ENCODE measurements around the gene PCTP.

The PCTP gene

GRCh38 chr17:55748841-55749240 lies 2.0 kb upstream of the PCTP start:
- Histone ChIP-seq H4K20me1 (ENCODE audit: insufficient read depth, low read length) (no peaks in the 10 kb centered on the region), H3K79me2 (ENCODE audit: low read length) (no peaks in the 10 kb centered on the region), H3K9ac (ENCODE audit: low read length) (no peak overlapping the region), H3K4me3 (ENCODE audit: low read length) (no peak overlapping the region), H3K36me3 (replicated peaks; ENCODE audit: low read depth, low read length) (no peaks in the 10 kb centered on the region), H3K9me3 (ENCODE audit: insufficient read depth, low read length) (no peaks in the 10 kb centered on the region), H3K4me1 (ENCODE audit: low read length) (peaks cover 4% of the 10 kb centered on the region; the same call in 1 of the 2 replicates), H3K27me3 (ENCODE audit: low read depth, low read length) (peaks cover 38% of the 10 kb centered on the region), H3K4me2 (ENCODE audit: low read length) (no peak overlapping the region), H2AFZ (ENCODE audit: low read depth, low read length) (no peak overlapping the region), H3K27ac (ENCODE audit: low read length) (no peak overlapping the region)
- TF ChIP-seq CTCF (IDR thresholded peaks at IDR 0.05; ENCODE audit: low read depth, low read length) (no peak), EZH2phosphoT487 (IDR thresholded peaks at IDR 0.05; ENCODE audit: low read depth) (no peak)

- H3K4me2 ChIP-seq (ENCODE audit: low read length) = no peak overlapping the region
- H3K4me1 ChIP-seq (ENCODE audit: low read length) = no peaks in the 10 kb centered on the region
- H3K9me3 ChIP-seq (ENCODE audit: insufficient read depth, low read length) = no peaks in the 10 kb centered on the region
- TF ChIP-seq EZH2phosphoT487 (IDR thresholded peaks at IDR 0.05; ENCODE audit: low read depth) (no peak), CTCF (IDR thresholded peaks at IDR 0.05; ENCODE audit: low read depth, low read length) (no peak)
- H3K9ac ChIP-seq (ENCODE audit: low read length) = no peak overlapping the region
- H2AFZ ChIP-seq (ENCODE audit: low read depth, low read length) = no peak overlapping the region
- no peaks in the 10 kb centered on the region for H4K20me1 ChIP-seq (ENCODE audit: insufficient read depth, low read length)
- no peaks in the 10 kb centered on the region for H3K79me2 ChIP-seq (ENCODE audit: low read length)
- H3K27me3 ChIP-seq (ENCODE audit: low read depth, low read length) = peaks cover 37% of the 10 kb centered on the region
- H3K4me3 ChIP-seq (ENCODE audit: low read length) = no peak overlapping the region
- no peaks in the 10 kb centered on the region for H3K36me3 ChIP-seq (replicated peaks; ENCODE audit: low read depth, low read length)
- no peak overlapping the region for H3K27ac ChIP-seq (ENCODE audit: low read length)
These were observed 866 bp upstream of the PCTP start for GRCh38 chr17:55749985-55750384.

- Histone ChIP-seq H3K36me3 (replicated peaks; ENCODE audit: low read depth, low read length) (no peaks in the 10 kb centered on the region), H4K20me1 (ENCODE audit: insufficient read depth, low read length) (no peaks in the 10 kb centered on the region), H3K4me3 (ENCODE audit: low read length) (peak overlapping the region; percentile 81), H2AFZ (ENCODE audit: low read depth, low read length) (no peak overlapping the region), H3K79me2 (ENCODE audit: low read length) (no peaks in the 10 kb centered on the region), H3K27me3 (ENCODE audit: low read depth, low read length) (peaks cover 23% of the 10 kb centered on the region), H3K4me1 (ENCODE audit: low read length) (no peaks in the 10 kb centered on the region), H3K9ac (ENCODE audit: low read length) (no peak overlapping the region), H3K4me2 (ENCODE audit: low read length) (peak overlapping the region; percentile 77), H3K27ac (ENCODE audit: low read length) (no peak overlapping the region), H3K9me3 (ENCODE audit: insufficient read depth, low read length) (no peaks in the 10 kb centered on the region)
- no peak for TF ChIP-seq CTCF (IDR thresholded peaks at IDR 0.05; ENCODE audit: low read depth, low read length)
- no peak for TF ChIP-seq EZH2phosphoT487 (IDR thresholded peaks at IDR 0.05; ENCODE audit: low read depth)
These were observed 934 bp downstream of the PCTP start for GRCh38 chr17:55751720-55752250.

- Histone ChIP-seq H4K20me1 (ENCODE audit: insufficient read depth, low read length) (no peaks in the 10 kb centered on the region), H3K27me3 (ENCODE audit: low read depth, low read length) (peaks cover 8% of the 10 kb centered on the region)
These were observed 5.8 kb downstream of the PCTP start for GRCh38 chr17:55756689-55757088.

More at GRCh38 chr17:55756689-55757088, 5.8 kb downstream of the PCTP start:
- Histone ChIP-seq H2AFZ (ENCODE audit: low read depth, low read length) (no peak overlapping the region), H3K4me3 (ENCODE audit: low read length) (no peak overlapping the region), H3K79me2 (ENCODE audit: low read length) (no peaks in the 10 kb centered on the region), H3K9ac (ENCODE audit: low read length) (no peak overlapping the region), H3K9me3 (ENCODE audit: insufficient read depth, low read length) (no peaks in the 10 kb centered on the region), H3K4me2 (ENCODE audit: low read length) (no peak overlapping the region), H3K36me3 (replicated peaks; ENCODE audit: low read depth, low read length) (no peaks in the 10 kb centered on the region), H3K27ac (ENCODE audit: low read length) (no peak overlapping the region), H3K4me1 (ENCODE audit: low read length) (no peaks in the 10 kb centered on the region)
- no peak for TF ChIP-seq CTCF (IDR thresholded peaks at IDR 0.05; ENCODE audit: low read depth, low read length)
- TF ChIP-seq EZH2phosphoT487 (IDR thresholded peaks at IDR 0.05; ENCODE audit: low read depth) = no peak

All from OCI-LY3 (cell line).